Activated naive CD4-positive, alpha-beta T cell treated with anti-CD3 and anti-CD28 coated beads, Interleukin-2, amount 50 U/mL, for 24 hours (primary cell): Measurements from ENCODE around the gene COL4A1.

ENCODE experiments used
- H3K27ac Mint-ChIP-seq: one replicate; pipeline ENCODE4 v1.8.0; 2021; ENCODE audit warnings: mild to moderate bottlenecking, mixed read lengths
- H3K27me3 Mint-ChIP-seq: one replicate; pipeline ENCODE4 v1.8.0; 2021; ENCODE audit warnings: mixed read lengths
- H3K36me3 Mint-ChIP-seq: one replicate; pipeline ENCODE4 v1.8.0; 2021; ENCODE audit warnings: mixed read lengths
- H3K4me1 Mint-ChIP-seq: one replicate; pipeline ENCODE4 v1.8.0; 2021; ENCODE audit warnings: mixed read lengths
- H3K4me3 Mint-ChIP-seq: one replicate; pipeline ENCODE4 v1.8.0; 2021; ENCODE audit warnings: mild to moderate bottlenecking, mixed read lengths
- H3K9me3 Mint-ChIP-seq: one replicate; pipeline ENCODE4 v1.8.0; 2021; ENCODE audit warnings: mixed read lengths

COL4A1 gene

DNA sequence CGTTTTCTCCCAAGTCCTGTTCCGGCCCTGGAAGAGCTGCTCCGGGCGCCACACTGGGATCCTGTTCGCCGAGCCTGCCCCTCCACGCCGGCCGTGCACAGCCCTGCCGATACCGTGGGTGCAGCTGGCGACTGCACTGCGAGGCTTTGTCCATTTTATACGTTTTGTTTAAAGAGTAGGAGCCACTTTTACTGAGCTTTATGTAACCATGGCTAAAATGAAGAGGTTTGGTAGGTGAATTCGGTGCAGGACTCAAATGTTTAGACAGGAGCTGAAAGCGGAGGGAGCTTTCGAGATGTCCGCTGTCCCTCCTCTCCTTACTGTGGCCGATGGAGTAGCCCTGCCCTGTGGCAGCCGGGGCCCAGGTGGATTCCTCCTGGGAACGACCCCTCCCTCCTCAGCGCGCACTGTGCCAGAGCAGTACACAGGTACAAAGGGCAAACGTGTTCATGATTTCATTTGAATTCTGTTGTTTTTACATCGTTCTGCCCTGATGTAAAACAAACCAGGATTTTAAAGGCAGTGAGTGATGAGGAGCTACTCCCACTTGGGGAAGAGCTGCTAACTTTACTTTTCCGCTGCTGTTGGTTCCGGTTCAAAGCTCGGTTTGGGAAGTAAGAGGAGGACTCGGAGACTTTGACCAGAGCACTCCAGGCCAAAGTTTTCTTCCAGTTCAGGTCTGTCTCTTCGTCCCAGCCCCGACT lies 1.9 kb upstream of the COL4A1 start:
- H3K27ac Mint-ChIP-seq, result no peak overlapping the region
- H3K27me3 Mint-ChIP-seq, result peaks cover 42% of the 10 kb centered on the region
- no peaks in the 10 kb centered on the region for H3K36me3 Mint-ChIP-seq
- no peak overlapping the region for H3K4me3 Mint-ChIP-seq
- no peaks in the 10 kb centered on the region for H3K9me3 Mint-ChIP-seq
- peaks cover 8% of the 10 kb centered on the region for H3K4me1 Mint-ChIP-seq

DNA sequence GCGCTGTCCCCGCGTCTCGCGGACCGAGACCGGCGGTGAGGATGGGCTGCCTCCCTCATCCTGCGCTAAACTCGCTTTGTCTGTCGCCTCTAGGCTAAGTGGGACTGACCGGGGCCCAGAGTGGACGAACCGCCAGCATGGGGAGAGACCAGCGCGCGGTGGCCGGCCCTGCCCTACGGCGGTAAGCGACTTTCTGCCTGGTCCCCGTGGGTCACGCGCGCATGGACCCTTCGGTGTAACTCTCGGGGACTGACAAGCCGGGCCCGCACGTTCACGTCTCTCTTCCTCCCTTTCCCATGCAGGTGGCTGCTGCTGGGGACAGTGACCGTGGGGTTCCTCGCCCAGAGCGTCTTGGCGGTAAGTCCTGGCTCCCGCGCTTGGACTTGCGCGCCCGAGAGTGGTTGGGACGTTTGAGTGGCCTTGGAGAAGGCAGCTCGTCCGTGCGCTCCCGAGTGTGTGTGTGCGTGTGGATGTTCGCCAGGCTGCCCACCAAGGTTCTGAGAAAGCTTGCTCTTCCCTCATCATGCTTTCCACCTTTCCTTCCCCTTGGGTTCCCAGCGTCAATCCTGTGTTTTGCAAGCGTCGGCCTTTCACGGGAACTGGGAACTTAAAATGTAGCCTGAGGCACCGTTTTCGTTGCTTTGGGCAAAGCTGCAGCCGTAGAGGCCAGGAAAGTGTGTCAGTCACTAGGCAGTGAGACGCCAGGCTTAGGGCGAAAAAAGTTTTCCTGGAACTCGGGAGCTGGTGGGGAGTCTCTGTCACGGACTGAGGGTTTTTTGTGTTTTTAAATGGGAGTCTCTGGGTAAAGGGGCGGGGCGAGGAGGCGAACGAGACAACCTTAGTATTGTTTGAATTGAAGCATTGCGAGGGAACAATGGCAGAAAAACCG lies 1.1 kb upstream of the COL4A1 start:
- no peaks in the 10 kb centered on the region for H3K9me3 Mint-ChIP-seq
- no peaks in the 10 kb centered on the region for H3K36me3 Mint-ChIP-seq
- no peak overlapping the region for H3K27ac Mint-ChIP-seq
- H3K27me3 Mint-ChIP-seq, result peaks cover 43% of the 10 kb centered on the region
- H3K4me1 Mint-ChIP-seq, result peaks cover 8% of the 10 kb centered on the region
- no peak overlapping the region for H3K4me3 Mint-ChIP-seq

DNA sequence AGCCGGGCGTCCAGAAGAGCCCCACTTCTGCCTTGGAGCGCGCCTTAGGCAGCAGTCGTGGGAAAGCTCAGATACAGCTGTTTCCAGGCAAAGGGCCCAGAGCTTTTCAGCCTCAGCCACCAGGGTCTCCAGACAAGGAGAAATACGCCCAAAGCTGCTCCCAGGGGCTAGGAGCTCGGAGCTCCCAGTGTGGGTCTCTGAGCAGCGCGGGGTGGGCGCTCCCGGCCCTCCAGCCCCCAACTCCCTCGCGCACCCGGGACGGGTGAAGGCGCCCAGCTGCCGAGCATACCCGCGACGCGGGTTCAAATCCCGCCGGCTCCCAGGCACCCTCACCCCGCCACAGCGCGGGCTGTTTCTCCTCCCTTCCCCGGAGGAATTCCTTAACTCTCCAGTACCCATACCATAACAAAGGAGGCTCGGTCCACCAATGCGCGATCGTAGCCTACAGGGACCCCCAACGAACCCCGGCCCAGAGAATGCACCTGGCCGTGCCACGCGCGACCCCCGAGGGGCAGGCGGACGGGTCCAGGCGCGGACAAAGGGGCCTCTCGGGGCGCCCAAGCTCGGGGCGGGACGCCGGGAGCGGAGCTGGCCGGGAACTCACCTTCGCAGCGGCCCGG lies 507 bp downstream of the COL4A1 start:
- Mint-ChIP-seq H3K9me3 (no peaks in the 10 kb centered on the region), H3K4me3 (no peak overlapping the region), H3K27me3 (peaks cover 45% of the 10 kb centered on the region), H3K27ac (no peak overlapping the region), H3K4me1 (peaks cover 8% of the 10 kb centered on the region), H3K36me3 (no peaks in the 10 kb centered on the region)

DNA sequence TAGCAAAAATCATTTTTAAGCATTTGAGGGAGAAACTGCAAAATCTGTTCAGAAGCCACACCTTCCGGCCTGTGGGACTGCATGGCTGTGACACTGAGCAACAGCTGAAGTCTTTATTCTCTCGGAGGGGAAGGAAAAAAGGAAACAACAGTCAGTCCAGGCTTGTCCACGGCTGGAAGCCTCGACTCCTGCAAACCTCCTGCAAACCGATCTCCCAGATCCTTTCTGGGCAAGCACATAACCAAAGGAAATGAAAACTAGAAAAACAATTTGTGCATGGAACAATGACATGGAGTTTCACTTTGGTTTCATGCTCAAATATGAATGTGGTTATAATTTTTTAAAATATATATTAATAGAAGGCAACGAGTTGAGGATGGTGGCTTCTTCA lies 1.0 kb downstream of the COL4A1 start:
- H3K27me3 Mint-ChIP-seq, result peaks cover 44% of the 10 kb centered on the region
- H3K4me1 Mint-ChIP-seq, result peaks cover 8% of the 10 kb centered on the region
- H3K4me3 Mint-ChIP-seq, result no peak overlapping the region
- H3K27ac Mint-ChIP-seq, result no peak overlapping the region
- no peaks in the 10 kb centered on the region for H3K36me3 Mint-ChIP-seq
- no peaks in the 10 kb centered on the region for H3K9me3 Mint-ChIP-seq

GRCh38 chr13:110305544-110305943 lies 1.4 kb downstream of the COL4A1 start:
- H3K27ac Mint-ChIP-seq, result no peak overlapping the region
- H3K27me3 Mint-ChIP-seq, result peaks cover 46% of the 10 kb centered on the region
- H3K9me3 Mint-ChIP-seq, result no peaks in the 10 kb centered on the region
- H3K4me3 Mint-ChIP-seq, result no peak overlapping the region
- H3K4me1 Mint-ChIP-seq, result peaks cover 8% of the 10 kb centered on the region
- no peaks in the 10 kb centered on the region for H3K36me3 Mint-ChIP-seq

- H3K4me3 Mint-ChIP-seq, result no peak overlapping the region
- H3K36me3 Mint-ChIP-seq, result no peaks in the 10 kb centered on the region
- no peak overlapping the region for H3K27ac Mint-ChIP-seq
- peaks cover 46% of the 10 kb centered on the region for H3K27me3 Mint-ChIP-seq
- no peaks in the 10 kb centered on the region for H3K9me3 Mint-ChIP-seq
- H3K4me1 Mint-ChIP-seq, result peaks cover 8% of the 10 kb centered on the region
These were observed 2.0 kb downstream of the COL4A1 start for GRCh38 chr13:110305001-110305400.

DNA sequence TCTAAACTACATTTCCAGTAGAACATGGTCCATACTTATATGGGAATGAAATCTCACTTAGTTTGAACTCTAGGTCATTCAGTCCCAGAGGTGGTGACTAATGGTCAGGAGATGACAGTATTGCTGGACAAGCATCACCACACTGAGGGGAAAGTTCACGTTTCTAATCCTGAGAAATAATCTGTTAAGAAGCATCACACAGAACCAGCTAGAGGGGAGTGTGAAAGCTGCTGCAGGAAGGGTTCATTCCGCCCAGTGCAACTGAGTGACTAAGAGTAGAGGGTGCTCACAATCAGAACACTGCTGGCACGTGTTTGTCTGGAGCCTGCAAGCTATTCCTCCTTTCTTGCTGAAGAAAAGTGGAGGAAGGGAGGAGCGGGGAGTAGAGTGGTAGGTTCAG lies 2.7 kb downstream of the COL4A1 start:
- peaks cover 8% of the 10 kb centered on the region for H3K4me1 Mint-ChIP-seq
- peaks cover 45% of the 10 kb centered on the region for H3K27me3 Mint-ChIP-seq
- no peak overlapping the region for H3K4me3 Mint-ChIP-seq
- H3K27ac Mint-ChIP-seq, result no peak overlapping the region
- H3K9me3 Mint-ChIP-seq, result no peaks in the 10 kb centered on the region
- H3K36me3 Mint-ChIP-seq, result no peaks in the 10 kb centered on the region

DNA sequence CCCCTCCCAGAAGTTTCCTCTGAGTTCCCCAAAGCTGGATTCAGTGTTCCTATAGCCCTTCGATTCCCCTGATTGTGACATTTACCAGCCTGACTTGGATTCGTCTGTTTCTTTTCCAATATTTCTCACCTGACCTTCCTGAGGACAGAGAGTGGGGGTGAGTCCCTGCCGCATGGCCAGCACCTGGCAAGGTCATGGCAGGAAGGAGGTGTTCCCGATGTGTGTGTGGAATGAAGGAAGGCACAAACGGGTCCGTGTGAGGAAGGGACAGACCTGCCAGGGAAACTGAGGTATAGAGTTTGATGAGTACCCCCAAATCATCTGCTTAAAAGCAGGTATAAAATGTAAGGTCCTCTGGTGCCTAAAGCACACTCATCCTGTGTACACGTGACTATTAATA lies 3.3 kb downstream of the COL4A1 start:
- no peak overlapping the region for H3K4me3 Mint-ChIP-seq
- H3K4me1 Mint-ChIP-seq, result peaks cover 8% of the 10 kb centered on the region

DNA sequence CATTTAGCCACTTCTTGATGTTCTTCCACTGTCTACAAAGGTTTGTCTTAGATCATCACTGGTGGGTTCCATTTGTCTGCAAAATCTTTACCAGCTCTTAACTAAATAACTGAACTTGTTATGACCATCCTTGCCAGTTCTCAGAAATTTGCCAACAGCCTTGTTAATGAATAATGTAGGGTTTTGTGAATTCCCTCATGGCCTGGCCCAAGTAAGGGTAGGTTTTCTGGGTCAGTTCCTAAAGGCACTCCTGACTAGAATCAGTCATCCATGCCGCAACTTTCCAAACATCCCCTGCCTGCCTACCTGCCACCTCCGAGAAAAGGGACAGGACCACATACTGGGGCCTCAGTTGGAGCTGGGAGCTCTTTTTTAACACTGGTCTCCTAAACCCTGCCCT lies 4.0 kb downstream of the COL4A1 start:
- peaks cover 39% of the 10 kb centered on the region for H3K27me3 Mint-ChIP-seq
- no peaks in the 10 kb centered on the region for H3K9me3 Mint-ChIP-seq
- H3K27ac Mint-ChIP-seq, result no peak overlapping the region
- no peaks in the 10 kb centered on the region for H3K36me3 Mint-ChIP-seq
- no peak overlapping the region for H3K4me3 Mint-ChIP-seq
- peaks cover 5% of the 10 kb centered on the region for H3K4me1 Mint-ChIP-seq

More for the DNA sequence above, 3.3 kb downstream of the COL4A1 start:
- H3K36me3 Mint-ChIP-seq, result no peaks in the 10 kb centered on the region
- peaks cover 43% of the 10 kb centered on the region for H3K27me3 Mint-ChIP-seq
- H3K27ac Mint-ChIP-seq, result no peak overlapping the region
- no peaks in the 10 kb centered on the region for H3K9me3 Mint-ChIP-seq

GRCh38 chr13:110301606-110302553 lies 5.1 kb downstream of the COL4A1 start:
- peaks cover 40% of the 10 kb centered on the region for H3K27me3 Mint-ChIP-seq
- peaks cover 4% of the 10 kb centered on the region for H3K4me1 Mint-ChIP-seq
- no peak overlapping the region for H3K4me3 Mint-ChIP-seq
- no peaks in the 10 kb centered on the region for H3K36me3 Mint-ChIP-seq
- no peaks in the 10 kb centered on the region for H3K9me3 Mint-ChIP-seq
- H3K27ac Mint-ChIP-seq, result no peak overlapping the region

DNA sequence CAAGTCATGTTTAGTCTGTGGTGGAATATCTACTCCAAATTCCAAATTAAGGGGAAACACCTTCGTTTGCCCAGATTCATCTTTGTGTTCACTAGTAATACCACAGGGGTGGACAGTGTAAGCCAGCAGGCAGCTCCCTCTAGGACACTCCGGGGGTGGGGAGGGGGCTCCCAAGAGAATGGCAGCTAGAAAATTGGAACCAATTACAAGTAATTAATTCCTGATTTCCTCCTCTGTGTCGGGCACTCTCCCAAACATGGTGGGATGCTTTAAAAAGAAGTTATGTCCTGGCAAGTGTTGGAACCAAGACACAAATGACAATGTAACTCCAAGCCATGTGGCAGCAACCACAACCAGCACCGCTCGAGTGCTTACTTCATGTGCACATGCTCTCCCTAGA lies 5.9 kb downstream of the COL4A1 start:
- Mint-ChIP-seq H3K4me1 (peaks cover 4% of the 10 kb centered on the region), H3K27me3 (peaks cover 43% of the 10 kb centered on the region), H3K36me3 (no peaks in the 10 kb centered on the region), H3K9me3 (no peaks in the 10 kb centered on the region), H3K4me3 (no peak overlapping the region), H3K27ac (no peak overlapping the region)

GRCh38 chr13:110300090-110300815 lies 6.7 kb downstream of the COL4A1 start:
- H3K4me1 Mint-ChIP-seq, result no peaks in the 10 kb centered on the region
- H3K27ac Mint-ChIP-seq, result no peak overlapping the region
- H3K9me3 Mint-ChIP-seq, result no peaks in the 10 kb centered on the region
- H3K4me3 Mint-ChIP-seq, result no peak overlapping the region
- H3K27me3 Mint-ChIP-seq, result peaks cover 40% of the 10 kb centered on the region
- no peaks in the 10 kb centered on the region for H3K36me3 Mint-ChIP-seq

GRCh38 chr13:110299283-110299840 lies 7.6 kb downstream of the COL4A1 start:
- Mint-ChIP-seq H3K4me3 (no peak overlapping the region), H3K4me1 (no peaks in the 10 kb centered on the region), H3K27me3 (peaks cover 34% of the 10 kb centered on the region)

DNA sequence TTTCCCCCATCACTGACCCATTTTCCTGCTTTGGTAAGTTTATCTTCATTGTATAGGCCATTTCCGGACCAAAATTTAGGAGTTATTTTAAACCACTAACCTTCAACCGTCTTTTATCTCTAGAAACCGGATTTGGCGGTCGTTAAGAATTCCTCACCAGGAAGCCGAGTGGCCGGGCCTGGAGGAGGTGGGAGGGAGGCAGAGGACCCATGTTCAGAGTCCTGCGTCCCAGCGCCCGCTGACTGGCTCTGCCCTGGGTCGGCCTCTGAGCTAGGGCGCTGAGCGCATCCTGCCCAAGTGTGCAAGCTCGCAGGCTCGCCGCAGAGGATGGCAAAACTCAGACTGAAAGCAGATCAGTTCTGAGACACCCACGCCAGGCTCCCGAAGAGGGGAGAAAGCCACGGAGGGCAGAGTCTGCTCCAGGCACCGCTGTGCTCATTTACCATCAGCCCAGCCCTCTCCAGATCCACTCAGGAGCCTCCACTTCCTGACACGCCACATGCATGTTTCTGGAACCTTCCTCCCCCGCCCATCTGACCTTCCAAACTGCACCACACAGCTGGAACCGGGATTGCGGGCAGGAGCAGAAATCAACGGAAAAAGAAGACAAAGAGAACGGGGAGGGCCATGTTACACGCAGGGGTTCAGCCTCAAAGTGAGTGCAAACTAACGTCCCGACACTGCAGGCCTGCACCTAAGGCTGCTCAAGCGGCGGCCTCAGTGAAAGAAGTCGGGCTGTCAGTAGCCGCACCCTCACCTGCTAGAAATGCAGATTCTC lies 8.3 kb downstream of the COL4A1 start:
- no peaks in the 10 kb centered on the region for H3K36me3 Mint-ChIP-seq
- H3K27ac Mint-ChIP-seq, result no peak overlapping the region
- H3K9me3 Mint-ChIP-seq, result no peaks in the 10 kb centered on the region
- no peaks in the 10 kb centered on the region for H3K4me1 Mint-ChIP-seq
- no peak overlapping the region for H3K4me3 Mint-ChIP-seq
- H3K27me3 Mint-ChIP-seq, result peaks cover 30% of the 10 kb centered on the region

More at GRCh38 chr13:110299283-110299840, 7.6 kb downstream of the COL4A1 start:
- H3K27ac Mint-ChIP-seq, result no peak overlapping the region
- H3K36me3 Mint-ChIP-seq, result no peaks in the 10 kb centered on the region
- H3K9me3 Mint-ChIP-seq, result no peaks in the 10 kb centered on the region
